AG10803 (cell line): Measurements from ENCODE around the gene BZW2.
"Not testable (repeated sequence)": the region's sequence is repeated elsewhere in the genome, so short reads cannot be mapped to it uniquely, and the experiment has no call there.

ENCODE experiments used
- DNase-seq: peaks from one replicate; pipeline ENCODE4 v3.0.0; 2010; ENCODE audit warnings: low read depth
- H3K4me3 ChIP-seq: 2 replicates; pipeline ENCODE4 v1.5.1; 2011; ENCODE audit warnings: mild to moderate bottlenecking, low read length, control low read depth
- CTCF ChIP-seq: conservative IDR thresholded peaks from 2 replicates; pipeline ENCODE4 v1.5.1; 2011; ENCODE audit warnings: mild to moderate bottlenecking, low read length, control low read depth, inconsistent platforms

BZW2 gene

GRCh38 chr7:16651396-16652239, 5.6 kb downstream of the BZW2 start:
- no peak for TF ChIP-seq CTCF
- H3K4me3 ChIP-seq: no peak overlapping the region
- no peak for DNase-seq

- TF ChIP-seq CTCF: no peak
- DNase-seq: no peak
- no peak overlapping the region for H3K4me3 ChIP-seq
Observed at GRCh38 chr7:16652240-16652583, 6.2 kb downstream of the BZW2 start.

GRCh38 chr7:16652888-16653287, 6.9 kb downstream of the BZW2 start:
- H3K4me3 ChIP-seq: no peak overlapping the region
- no peak for DNase-seq
- TF ChIP-seq CTCF: no peak

- no peak for TF ChIP-seq CTCF
- no peak for DNase-seq
- H3K4me3 ChIP-seq: no peak overlapping the region
Observed at GRCh38 chr7:16655394-16655793, 9.4 kb downstream of the BZW2 start.

- no peak for DNase-seq
- H3K4me3 ChIP-seq: no peak overlapping the region
- no peak for TF ChIP-seq CTCF
Observed at GRCh38 chr7:16656141-16656540, 10.2 kb downstream of the BZW2 start.

- H3K4me3 ChIP-seq: 0 out of 2 replicates have a peak overlapping the region, but pooled peaks have one; percentile 11
- peak; percentile 61 for TF ChIP-seq CTCF
- DNase-seq: peak; percentile 91
Observed at GRCh38 chr7:16657656-16658279, 11.8 kb downstream of the BZW2 start.

GRCh38 chr7:16659854-16660497, 14.0 kb downstream of the BZW2 start:
- not testable (repeated sequence) for H3K4me3 ChIP-seq, DNase-seq
